ENCODE measurements around the gene CCBE1.

The CCBE1 gene

DNA sequence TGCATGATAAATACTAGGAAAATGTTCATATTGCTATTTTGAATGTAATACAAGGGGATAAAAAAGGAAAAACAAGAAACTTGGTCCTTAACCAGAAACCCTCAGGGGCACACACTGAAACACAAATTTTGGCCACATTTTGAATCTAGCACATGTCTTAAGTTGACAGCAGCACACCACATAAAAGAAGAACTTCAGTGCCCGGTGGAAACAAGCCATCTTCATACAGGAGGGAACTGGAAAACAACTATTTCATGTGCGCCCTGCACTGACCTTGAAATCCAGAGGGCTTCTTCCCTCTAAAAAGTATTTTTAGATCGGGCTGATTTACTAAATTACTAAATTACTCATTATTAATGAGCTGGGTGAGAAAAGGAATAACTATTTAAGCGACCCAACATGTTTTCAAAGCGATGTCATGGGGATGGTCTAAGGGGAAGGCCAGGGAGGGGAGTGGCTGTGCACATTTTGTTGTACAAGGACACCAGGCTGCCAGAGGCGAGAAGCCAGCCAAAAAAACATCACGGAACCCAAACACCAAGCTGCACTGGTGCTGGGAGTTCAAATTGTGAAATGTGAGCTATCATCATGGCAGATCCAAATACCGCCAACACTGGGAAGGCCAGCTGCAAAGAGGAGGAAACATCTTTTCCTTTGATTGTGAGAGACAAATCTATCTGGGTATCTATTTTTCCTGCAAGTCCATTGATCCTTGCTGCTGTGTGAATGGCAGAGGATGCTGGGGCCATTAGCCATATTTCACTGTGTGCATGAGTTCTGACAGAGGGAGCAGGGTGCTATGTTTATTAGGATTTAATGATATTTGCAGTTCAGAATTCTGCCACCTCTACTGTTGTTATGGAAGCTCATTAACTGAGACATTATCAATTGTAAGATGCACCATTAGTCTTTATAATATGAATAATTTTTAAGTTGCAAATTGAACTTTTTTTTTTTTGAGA lies 187.5 kb downstream of the CCBE1 start:
- no peak for DNase-seq (ENCODE audit: extremely low read depth in 1 of 2, low read depth in 1 of 2)

DNA sequence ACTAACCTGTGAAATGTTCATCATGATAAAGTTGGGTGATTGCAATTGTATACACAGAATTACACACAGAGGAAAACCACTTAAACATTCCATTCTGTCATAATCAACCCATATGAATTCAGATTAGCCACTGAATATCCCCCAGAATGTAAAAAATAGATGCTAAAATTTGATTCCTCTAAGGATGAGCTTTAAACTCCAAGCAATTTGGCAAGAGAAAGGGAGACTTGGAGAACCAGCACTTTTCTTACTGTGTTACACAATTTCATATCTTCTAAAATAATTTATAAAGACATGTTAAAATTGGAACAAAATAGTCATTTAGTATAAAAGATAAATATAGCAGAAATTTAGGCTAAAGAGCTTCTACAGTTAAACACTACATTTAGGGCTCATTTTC lies 191.9 kb downstream of the CCBE1 start:
- DNase-seq (ENCODE audit: extremely low read depth in 1 of 2, low read depth in 1 of 2), result no peak

DNA sequence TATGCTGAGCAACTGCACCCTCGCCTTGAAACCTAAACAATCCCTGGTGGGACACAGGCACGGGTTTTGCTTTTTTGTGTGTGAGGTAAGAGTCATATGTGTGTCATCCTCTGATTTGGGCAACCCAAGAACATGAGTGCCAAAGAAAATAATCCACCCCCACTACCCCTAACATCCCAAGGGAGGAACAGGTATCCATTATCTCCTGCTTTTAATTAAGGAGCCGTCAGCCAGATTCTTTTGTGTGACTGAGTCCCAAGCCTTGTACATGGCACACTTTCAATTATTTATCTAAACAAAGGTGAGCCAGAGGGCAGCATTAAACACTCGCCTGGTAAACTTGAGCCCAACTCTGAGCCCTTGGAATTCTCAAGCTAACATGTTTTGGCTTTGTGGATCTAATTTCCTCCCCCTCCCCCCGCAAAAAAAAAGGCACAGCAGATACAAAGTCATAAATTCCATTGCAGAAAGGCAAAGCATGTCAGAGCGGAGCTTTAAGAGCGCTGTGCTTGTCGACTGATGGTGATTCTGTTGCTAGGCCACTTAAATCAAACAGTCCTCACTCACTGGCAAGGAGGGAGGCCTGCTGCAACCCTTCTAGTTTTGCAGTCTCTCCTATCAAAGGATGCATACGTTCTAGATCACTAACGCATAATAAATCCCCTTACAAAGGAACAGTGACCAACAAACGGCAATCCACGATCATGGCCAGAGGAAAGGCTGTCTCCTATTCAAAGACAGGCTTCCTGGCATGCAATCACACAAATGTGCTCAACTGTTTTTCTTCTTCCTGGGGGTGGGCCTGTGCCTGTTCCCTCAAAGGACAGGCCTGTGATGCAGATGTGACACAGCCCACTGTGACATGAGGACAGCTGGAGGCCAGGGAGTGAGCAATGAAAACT lies 194.7 kb downstream of the CCBE1 start:
- no peak for DNase-seq (ENCODE audit: extremely low read depth in 1 of 2, low read depth in 1 of 2)

DNA sequence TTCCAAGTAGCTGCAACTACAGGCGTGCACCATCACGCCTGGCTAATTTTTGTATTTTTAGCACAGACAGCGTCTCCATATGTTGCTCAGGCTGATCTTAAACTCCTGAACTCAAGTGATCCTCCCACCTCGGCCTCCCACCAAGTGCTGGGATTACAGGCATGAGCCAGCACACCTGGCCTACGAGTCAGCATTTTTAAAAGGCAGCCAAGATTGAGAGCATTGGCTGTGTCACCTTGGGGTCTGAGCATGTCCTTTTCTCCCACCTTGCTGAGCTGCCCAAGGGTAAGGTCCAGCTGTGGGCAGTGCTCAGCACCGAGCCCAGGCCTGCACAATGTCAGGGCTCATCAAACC lies 195.3 kb downstream of the CCBE1 start:
- DNase-seq (ENCODE audit: extremely low read depth in 1 of 2, low read depth in 1 of 2), result no peak

DNA sequence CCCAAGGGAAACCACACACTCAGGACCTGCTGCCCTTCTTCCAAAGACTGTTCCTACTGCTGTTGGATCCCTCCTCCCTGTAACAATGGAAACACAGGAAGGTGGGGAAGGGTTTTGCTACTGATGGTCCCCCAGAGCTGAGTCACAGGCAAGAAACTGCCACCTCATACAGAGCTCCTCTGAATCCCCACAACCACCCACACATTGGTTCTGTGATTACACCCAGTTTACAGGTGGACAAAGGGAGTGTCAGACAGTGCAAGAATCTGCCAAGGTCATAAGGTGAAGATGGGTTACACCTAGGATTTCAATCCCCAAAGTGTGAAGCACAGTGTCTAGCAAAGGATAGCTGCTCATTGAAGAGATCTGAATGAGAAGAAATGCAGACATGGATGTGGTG lies 196.5 kb downstream of the CCBE1 start:
- no peak for DNase-seq (ENCODE audit: extremely low read depth in 1 of 2, low read depth in 1 of 2)

DNA sequence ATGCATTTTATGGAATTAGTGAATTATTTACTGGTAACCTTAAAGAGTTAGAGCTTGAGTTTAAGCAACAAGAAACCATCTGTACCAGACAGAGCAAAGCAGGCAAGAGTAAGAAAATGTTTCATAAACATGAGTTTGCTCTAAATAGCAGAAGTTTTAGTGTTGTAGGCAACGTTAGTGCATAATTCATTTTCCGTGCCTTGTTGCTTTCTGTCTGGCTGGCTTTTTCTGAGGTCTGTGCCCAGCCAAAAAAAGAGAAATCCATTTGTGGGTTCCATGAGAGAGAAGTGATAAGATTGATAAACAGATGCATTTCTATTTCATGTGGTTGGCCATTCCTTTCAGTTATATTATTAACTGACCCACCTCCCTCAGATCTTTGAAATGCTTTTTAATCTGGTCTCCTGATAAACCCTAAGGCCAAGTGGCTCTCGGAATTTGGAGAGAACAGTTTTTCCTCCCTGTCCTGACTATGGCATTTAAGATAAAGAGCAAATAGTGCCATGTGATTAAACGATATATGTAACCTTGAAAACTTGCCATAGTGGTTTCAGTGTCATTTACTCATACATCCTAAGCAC lies 198.6 kb downstream of the CCBE1 start:
- no peak for DNase-seq (ENCODE audit: extremely low read depth in 1 of 2, low read depth in 1 of 2)

DNA sequence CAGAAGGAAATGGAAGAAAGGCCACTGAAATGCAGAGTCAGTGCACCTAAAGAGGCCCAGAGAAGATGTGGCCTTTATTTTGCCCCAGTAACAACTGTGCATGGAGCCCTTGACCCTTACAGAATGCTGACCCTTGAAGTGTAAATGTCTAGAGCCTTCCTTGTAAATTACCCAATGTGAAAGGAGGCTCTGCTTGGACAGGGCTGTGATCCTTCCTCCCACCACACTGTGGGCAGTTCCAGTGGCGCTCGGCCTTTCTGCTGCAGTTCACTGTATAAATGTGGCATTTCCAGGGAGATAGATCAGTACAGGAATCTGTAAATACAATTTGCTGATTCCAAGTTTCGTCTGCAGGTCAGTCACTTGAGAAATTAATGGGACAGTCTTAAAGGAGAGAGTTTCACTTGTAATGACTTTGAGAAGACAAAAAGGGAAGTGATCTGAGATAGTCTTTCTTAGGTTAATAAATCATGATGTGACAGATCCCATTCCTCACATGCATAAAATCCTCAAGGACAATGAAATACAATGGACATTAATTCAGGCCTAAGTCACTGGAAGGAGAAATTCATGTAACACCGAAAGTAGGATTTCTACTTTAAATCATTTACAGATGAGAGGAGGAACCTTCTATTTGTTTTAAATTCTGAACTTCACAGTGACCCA lies 204.3 kb downstream of the CCBE1 start:
- no peak for DNase-seq (ENCODE audit: extremely low read depth in 1 of 2, low read depth in 1 of 2)

DNA sequence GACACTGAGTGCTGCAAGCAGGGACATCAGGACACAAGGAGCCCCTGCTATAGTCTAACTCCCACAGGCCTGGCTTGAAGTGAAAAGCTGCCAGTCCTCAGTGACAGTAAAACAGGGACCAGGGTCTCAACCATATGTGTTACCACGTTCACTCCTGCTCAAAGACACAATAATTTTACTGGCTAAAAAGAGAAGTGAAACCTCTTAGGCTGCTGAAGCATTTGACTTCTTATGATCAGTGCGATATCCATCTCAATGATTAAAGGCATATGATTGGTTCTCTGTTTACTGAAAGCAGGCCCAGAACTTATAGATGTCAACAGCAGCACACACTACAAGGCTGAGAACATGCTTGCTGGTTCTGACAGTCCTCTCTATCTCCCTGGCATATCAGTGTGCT lies 208.3 kb downstream of the CCBE1 start:
- no peak for DNase-seq (ENCODE audit: extremely low read depth in 1 of 2, low read depth in 1 of 2)

DNA sequence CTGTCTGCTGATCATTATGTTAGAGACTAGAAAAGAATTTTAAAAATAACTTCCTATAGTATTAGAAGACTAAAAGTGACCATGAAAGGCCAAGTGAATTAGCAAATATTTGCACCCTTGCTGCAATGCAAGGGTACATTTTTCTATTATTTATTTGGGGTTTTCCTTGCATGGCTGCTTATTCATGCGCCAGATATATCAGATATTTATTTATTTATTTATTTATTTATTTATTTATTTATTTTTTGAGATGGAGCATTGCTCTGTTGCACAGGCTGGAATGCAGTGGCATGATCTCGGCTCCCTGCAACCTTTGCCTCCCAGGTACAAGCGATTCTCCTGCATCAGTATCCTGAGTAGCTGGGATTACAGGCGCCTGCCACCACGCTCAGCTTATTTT lies 211.8 kb downstream of the CCBE1 start:
- no peak for DNase-seq (ENCODE audit: extremely low read depth in 1 of 2, low read depth in 1 of 2)

DNA sequence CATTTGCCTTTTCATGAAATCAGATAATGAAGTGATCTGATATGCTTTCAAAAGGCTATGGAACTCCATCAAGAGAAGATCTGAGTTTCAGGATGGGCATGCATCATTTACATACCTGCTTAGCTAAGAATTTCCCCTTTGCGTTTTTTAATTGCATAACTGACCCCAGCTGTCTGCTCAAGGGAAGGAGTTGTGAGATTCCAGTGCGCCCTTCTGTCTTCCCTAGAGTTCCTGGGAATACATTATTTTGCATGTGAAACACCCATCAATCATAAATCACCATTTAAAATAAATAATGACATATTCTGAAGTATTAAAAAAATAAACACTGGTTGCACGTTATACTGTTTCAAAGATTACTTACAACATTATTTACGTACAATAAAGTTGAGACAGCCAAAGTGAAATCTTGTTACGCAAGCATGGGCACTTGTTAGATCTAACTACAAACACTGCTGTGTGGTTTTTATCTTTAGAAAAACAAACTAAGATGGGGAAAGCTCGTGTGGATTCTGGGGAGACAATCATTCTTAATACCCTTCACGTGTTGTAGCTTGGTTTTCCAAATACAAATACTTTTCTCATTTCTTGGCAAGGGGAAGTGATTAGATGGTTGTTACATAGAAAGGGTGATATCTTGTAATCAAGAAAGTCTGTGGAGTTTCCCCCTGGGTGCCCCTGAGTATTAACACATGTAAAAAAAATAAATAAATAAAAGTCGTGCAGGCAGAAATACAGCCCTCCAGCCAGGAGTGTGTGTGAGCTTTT lies 212.5 kb downstream of the CCBE1 start:
- DNase-seq (ENCODE audit: extremely low read depth in 1 of 2, low read depth in 1 of 2), result no peak

DNA sequence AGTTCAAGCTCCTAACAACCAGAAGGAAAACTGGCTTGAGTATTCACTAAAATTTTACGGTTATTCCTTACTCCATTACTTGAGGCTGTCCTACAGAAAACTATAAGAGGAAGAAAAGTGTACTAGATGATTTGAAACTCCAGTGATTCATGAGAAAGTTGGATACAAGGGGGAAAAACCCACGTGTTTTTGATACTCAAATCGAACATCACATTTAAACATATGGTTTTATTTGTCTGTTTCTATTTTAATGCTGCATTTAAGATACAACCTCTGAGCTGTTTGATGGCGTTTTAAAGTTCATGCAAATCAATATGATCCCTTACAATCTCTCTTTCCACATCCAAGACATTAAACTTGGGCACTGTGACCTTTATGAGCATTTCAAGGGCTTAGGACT lies 213.1 kb downstream of the CCBE1 start:
- no peak for DNase-seq (ENCODE audit: extremely low read depth in 1 of 2, low read depth in 1 of 2)

DNA sequence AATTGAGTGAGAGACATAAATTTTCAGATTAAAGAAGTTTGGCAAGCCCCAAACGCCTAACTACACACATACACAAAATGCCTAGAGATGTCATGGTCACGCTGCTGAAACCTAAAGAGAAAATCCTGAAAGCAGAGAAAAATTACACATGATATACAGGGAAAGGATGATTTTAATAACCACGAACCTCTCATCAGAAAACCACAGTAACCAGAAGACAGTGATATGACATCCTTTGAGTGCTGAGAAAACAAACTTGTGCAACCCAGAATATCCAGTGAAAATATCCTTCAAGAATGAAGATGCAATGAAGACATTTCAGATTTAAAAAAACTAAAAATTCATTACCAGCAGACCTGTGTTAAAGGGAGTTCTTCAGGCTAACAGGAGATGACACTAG lies 215.8 kb downstream of the CCBE1 start:
- no peak for DNase-seq (ENCODE audit: extremely low read depth in 1 of 2, low read depth in 1 of 2)

DNA sequence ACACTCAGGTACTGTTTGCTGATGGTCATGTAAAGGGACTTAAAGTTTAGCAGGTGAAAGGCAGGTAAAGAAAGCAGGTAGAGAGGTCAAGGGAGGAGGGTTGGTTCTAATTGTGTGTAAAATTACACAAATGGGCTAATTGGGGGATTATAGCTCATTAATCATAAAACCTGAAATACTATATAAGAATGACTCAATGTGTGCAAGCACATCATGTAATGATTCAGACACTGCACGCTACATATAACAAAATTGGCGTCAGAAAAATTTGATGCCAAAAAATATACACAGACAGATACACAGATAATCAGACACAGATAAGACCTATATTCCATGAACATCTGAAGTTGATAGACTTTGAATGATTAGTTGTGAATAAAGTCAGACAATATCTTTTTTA lies 217.4 kb downstream of the CCBE1 start:
- DNase-seq (ENCODE audit: extremely low read depth in 1 of 2, low read depth in 1 of 2), result no peak

DNA sequence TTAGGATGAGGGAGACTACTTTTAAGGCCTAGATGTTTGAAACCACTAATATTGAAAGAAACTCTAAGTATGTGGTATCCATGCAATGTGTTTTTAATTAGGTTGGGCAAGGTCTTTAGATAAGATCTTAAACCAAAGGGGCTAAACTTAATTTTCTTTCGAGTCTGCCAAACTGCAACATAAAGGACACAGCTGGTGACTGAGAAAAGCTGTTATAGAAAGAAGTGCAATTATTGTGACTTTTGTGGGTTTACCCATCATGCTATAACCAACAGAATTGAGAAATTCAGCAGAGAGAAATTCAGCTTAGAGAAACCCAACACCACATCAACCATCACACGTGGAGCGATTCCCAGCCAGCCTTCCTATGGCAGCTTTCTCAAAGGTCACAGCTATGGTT lies 218.6 kb downstream of the CCBE1 start:
- DNase-seq (ENCODE audit: extremely low read depth in 1 of 2, low read depth in 1 of 2), result no peak

DNA sequence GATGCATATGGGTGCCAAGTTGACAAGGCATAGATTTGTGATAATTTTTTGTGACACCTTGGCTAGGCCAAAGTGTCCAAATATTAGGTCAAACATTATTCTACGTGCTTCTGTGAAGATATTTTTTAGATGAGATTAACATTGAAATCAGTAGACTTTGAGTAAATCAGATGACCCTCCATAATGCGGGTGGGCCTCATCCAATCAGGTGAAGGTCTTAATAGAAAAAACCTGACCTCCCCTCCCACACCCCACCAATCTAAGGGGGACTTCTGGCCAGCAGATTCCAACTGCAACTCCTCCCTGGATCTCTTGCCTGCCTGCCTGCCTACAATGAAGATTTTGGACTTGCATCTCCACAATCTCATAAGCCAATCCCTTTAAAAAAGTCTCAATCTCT lies 219.4 kb downstream of the CCBE1 start:
- DNase-seq (ENCODE audit: extremely low read depth in 1 of 2, low read depth in 1 of 2), result no peak

DNA sequence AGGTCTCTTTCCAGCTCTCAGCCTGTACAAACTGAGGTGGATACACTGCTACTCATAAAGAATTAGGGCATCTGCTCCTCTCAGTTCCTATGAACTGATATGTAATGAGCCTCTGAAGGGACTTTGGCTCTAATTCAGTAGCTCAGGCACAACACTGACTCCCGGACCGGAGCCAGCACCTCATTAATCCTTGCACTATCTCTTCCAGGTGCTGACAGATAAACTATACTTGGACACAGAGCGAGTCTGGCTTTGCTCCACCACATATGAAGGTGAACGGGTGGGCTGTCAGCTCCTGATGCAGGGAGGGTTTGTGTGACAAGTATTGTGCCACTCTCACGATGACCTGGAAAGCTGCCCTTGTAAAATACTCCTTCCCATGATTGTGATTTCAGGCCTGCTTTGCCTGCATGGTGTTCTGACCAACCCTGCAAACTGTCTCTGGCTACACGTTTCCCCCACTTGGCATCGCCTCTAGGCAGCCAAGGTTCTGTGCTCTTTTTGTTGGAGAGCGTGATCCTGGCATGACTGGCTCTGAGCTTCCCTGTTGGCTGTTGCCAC lies 226.6 kb downstream of the CCBE1 start:
- no peak for DNase-seq (ENCODE audit: extremely low read depth in 1 of 2, low read depth in 1 of 2)

DNA sequence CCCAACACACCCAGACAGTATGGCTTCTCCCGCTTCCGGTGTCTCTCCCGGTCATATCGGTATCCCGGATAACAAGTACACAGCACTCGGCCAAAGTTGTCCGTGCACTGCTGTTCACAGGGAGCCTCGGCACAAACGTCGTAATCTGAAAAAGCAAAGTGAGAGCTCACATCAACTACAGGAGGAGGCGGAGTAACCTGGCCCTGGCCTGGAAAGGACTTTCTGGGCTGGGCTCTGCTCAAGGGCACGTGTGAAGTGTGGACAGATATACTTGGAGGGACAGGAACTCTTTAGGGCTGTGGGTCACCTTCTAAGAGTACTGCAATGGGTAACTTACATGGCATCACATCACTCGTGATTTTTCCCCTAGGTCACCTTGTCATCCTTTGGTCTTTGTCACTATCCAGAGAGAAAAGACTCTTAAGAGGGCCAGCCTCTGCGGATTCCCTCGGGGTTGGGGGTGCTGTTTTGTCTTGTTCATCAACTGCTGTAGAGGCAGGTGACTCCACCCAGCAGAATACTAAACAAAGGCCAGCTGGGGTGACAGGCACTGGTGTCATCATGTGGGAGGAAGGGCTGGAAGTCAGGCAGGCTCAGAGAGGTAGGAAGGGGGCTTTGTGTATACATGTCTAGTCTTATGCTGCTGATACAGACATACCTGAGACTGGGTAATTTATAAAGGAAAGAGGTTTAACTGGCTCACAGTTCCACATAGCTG lies 227.6 kb downstream of the CCBE1 start:
- DNase-seq (ENCODE audit: extremely low read depth in 1 of 2, low read depth in 1 of 2), result no peak

DNA sequence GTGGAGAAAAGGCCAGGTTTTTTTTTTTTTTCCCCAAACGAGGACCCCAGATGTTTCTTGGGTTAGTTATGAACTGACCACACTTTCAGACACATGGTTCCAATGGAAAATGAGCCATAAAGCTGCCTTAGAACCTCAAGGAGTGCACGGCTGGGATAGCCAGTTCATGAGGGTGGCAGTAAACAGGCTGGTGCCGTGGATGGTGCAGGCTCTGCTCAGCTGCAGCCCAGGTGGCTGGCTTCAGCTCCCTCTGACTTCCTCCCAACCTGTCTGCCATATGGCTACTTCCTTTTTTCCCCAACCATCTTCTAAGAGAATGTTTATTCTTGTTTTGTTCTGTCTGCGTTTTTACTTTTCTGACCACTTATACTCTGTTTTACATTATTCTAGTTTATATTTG lies 228.4 kb downstream of the CCBE1 start:
- DNase-seq (ENCODE audit: extremely low read depth in 1 of 2, low read depth in 1 of 2), result no peak

DNA sequence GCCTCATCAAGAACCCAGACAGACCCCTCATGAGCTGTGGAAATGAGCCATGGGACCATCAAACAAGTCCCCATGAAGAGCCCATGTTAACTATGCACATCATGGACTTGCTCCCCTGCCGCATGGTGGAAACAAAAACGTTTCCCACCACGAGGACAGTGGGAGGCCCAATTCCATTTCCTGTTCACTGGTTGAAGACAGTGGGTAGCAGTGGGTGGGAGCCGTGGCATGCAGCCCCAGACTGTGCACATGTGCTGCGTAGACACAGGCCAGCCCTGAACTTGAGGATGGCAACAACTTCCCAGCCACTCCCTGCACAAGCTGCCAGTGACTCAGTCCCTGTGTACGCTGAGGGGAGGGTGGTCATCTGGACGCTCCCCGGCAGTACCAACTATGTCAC lies 229.7 kb downstream of the CCBE1 start:
- no peak for DNase-seq (ENCODE audit: extremely low read depth in 1 of 2, low read depth in 1 of 2)
